PC-3 (cell line): ENCODE measurements around the gene ZNF213. TPM values are rescaled to one million over a fixed set of nuclear protein-coding genes. Genes with fewer than 3 reads are reported as not detected.

Experiments used
- ATAC-seq: fragments of 200-7000 bp; cut with Tn5 transposase; 2 replicates; pipeline ENCODE4 v1.9.1; 2020; ENCODE audit warnings: mild to moderate bottlenecking, moderate library complexity
- BruUV-seq: library from RNA; stranded (reverse); fragments of 400-500 nt; replicated peaks from 2 replicates; lab custom pipeline; 2021; lab: Mats Ljungman, UMichigan
- CTCF ChIA-PET: fragments of 300-600 bp; sonication (Branson Sonifier 250); formaldehyde crosslinking; loops from one replicate; lab custom pipeline; 2022; ENCODE audit warnings: antibody characterized with exemption; lab: Charles Lee
- POLR2A ChIA-PET: fragments of 300-600 bp; sonication (Branson Sonifier 250); formaldehyde crosslinking; loops from one replicate; lab custom pipeline; 2022; ENCODE audit warnings: antibody characterized with exemption; ENCODE audit not compliant: unreplicated experiment; lab: Charles Lee
- DNase-seq: peaks from one replicate; pipeline ENCODE4 v3.0.0-alpha.2; 2015
- H2AFZ ChIP-seq: fragments of 300-600 bp; sonication (generic); 2 replicates; pipeline ENCODE4 v1.6.0; 2016; ENCODE audit warnings: antibody characterized with exemption, low read length
- H3F3A ChIP-seq: fragments of 300-600 bp; sonication (generic); one replicate; pipeline ENCODE4 v1.6.0; 2017; ENCODE audit warnings: antibody characterized with exemption, low read length, control low read depth, mild to moderate bottlenecking; ENCODE audit not compliant: unreplicated experiment
- H3K27ac ChIP-seq: fragments of 300-600 bp; sonication (generic); 2 replicates; pipeline ENCODE4 v1.5.1; 2016; ENCODE audit warnings: mild to moderate bottlenecking, low read length
- H3K27me3 ChIP-seq: fragments of 300-600 bp; sonication (generic); 2 replicates; pipeline ENCODE4 v1.6.1; 2016; ENCODE audit warnings: low read length, mixed read lengths
- H3K36me3 ChIP-seq: fragments of 300-600 bp; sonication (generic); 2 replicates; pipeline ENCODE4 v1.6.1; 2016; ENCODE audit warnings: low read depth, mixed run types, low read length, mixed read lengths
- H3K4me1 ChIP-seq: fragments of 300-600 bp; sonication (generic); 2 replicates; pipeline ENCODE4 v1.5.1; 2016; ENCODE audit warnings: low read length; ENCODE audit not compliant: insufficient read depth
- H3K4me2 ChIP-seq: fragments of 300-600 bp; sonication (generic); 2 replicates; pipeline ENCODE4 v1.6.0; 2016; ENCODE audit warnings: low read length
- H3K4me3 ChIP-seq: fragments of 300-600 bp; sonication (generic); 2 replicates; pipeline ENCODE4 v1.5.1; 2016; ENCODE audit warnings: mild to moderate bottlenecking, low read length, mixed read lengths
- H3K79me2 ChIP-seq: fragments of 300-600 bp; sonication (generic); 2 replicates; pipeline ENCODE4 v1.6.1; 2017; ENCODE audit warnings: low read length, mixed read lengths
- H3K9ac ChIP-seq: fragments of 300-600 bp; sonication (generic); 2 replicates; pipeline ENCODE4 v1.6.0; 2016; ENCODE audit warnings: mild to moderate bottlenecking, low read length
- H3K9me2 ChIP-seq: fragments of 300-600 bp; sonication (generic); replicated peaks from 2 replicates; pipeline ENCODE4 v1.6.1; 2016; ENCODE audit warnings: mixed run types, low read length, mixed read lengths
- H3K9me3 ChIP-seq: fragments of 300-600 bp; sonication (generic); 2 replicates; pipeline ENCODE4 v1.6.1; 2016; ENCODE audit warnings: low read length, mixed read lengths
- H4K20me1 ChIP-seq: fragments of 300-600 bp; sonication (generic); 2 replicates; pipeline ENCODE4 v1.6.1; 2016; ENCODE audit warnings: low read length, mixed read lengths
- CTCF ChIP-seq: fragments of 300-600 bp; sonication (generic); conservative IDR thresholded peaks from 2 replicates; pipeline ENCODE4 v1.5.1; 2017; ENCODE audit warnings: antibody characterized with exemption, low read depth, mild to moderate bottlenecking, low read length
- EZH2 ChIP-seq: fragments of 300-600 bp; sonication (generic); IDR thresholded peaks from one replicate; pipeline ENCODE4 v1.6.1; 2017; ENCODE audit warnings: antibody characterized with exemption, mild to moderate bottlenecking, low read length; ENCODE audit not compliant: unreplicated experiment
- EZH2phosphoT487 ChIP-seq: fragments of 300-600 bp; sonication (generic); IDR thresholded peaks from 2 replicates; pipeline ENCODE4 v1.6.1; 2018; ENCODE audit warnings: mild to moderate bottlenecking, antibody characterized with exemption, low read length, borderline replicate concordance
- intact Hi-C: fragments of 100-400 bp; cut with micrococcal nuclease; formaldehyde crosslinking; loops from 2 replicates; pipeline ENCODE4 v1.9.0; 2023
- total RNA-seq: library from RNA; depleted of rRNA; stranded (reverse); fragments of >200 nt; gene quantifications from 2 replicates; pipeline ENCODE4 v1.2.3, GENCODE V29; 2014

Gene ZNF213
- total RNA-seq, 1 experiment from 2014 or later = 3.6 TPM

GRCh38 chr16:3171855-3172593, 37.2 kb downstream of the ZNF213 start:
- no peak overlapping the region for H3K4me2 ChIP-seq
- no peak for DNase-seq
- H4K20me1 ChIP-seq = no peaks in the 10 kb centered on the region
- no peak overlapping the region for H3K4me3 ChIP-seq
- no peaks in the 10 kb centered on the region for H3K36me3 ChIP-seq
- no peak overlapping the region for H2AFZ ChIP-seq
- H3F3A ChIP-seq = no peaks in the 10 kb centered on the region
- H3K27me3 ChIP-seq = peaks cover 20% of the 10 kb centered on the region
- BruUV-seq = no TSS peak
- ChIA-PET CTCF (no interaction called here), POLR2A (no interaction called here)
- no peak overlapping the region for H3K27ac ChIP-seq
- no peaks in the 10 kb centered on the region for H3K9me2 ChIP-seq
- no peaks in the 10 kb centered on the region for H3K79me2 ChIP-seq
- H3K9ac ChIP-seq = no peak overlapping the region
- intact Hi-C loops = no loop called here
- peaks cover 4% of the 10 kb centered on the region; the same call in 1 of the 2 replicates for H3K4me1 ChIP-seq
- TF ChIP-seq CTCF = no peak
- TF ChIP-seq EZH2phosphoT487 = no peak
- TF ChIP-seq EZH2 = no peak
- H3K9me3 ChIP-seq = no peaks in the 10 kb centered on the region
- ATAC-seq = no peak; the same call in 1 of the 2 replicates

- Histone ChIP-seq H3K79me2 (no peaks in the 10 kb centered on the region), H3F3A (no peaks in the 10 kb centered on the region), H3K27ac (no peak overlapping the region), H3K27me3 (peaks cover 20% of the 10 kb centered on the region), H4K20me1 (no peaks in the 10 kb centered on the region), H3K4me3 (peak overlapping the region; percentile 68), H3K9me3 (no peaks in the 10 kb centered on the region), H3K4me1 (peaks cover 4% of the 10 kb centered on the region; the same call in 1 of the 2 replicates), H2AFZ (peak overlapping the region; percentile 86), H3K36me3 (no peaks in the 10 kb centered on the region), H3K9me2 (no peaks in the 10 kb centered on the region), H3K4me2 (peak overlapping the region; percentile 85), H3K9ac (no peak overlapping the region)
- peak; percentile 49 for DNase-seq
- no TSS peak for BruUV-seq
- TF ChIP-seq EZH2 = no peak
- no peak for TF ChIP-seq EZH2phosphoT487
- TF ChIP-seq CTCF = peak; percentile 74
- peak; percentile 48 for ATAC-seq
- intact Hi-C loops = no loop called here
- ChIA-PET POLR2A (no interaction called here), CTCF (interaction anchor here (1.0 kb wide), 1 partner anchor 22 kb away, joined by 3 read pairs; no protein-coding TSS in a partner anchor)
Observed at GRCh38 chr16:3173892-3174617, 39.2 kb downstream of the ZNF213 start.
